Loucy (cell line): ENCODE measurements around the gene SDHA.

ENCODE experiments used
- H2AFZ ChIP-seq: fragments of 200-600 bp; sonication (generic); 2 replicates; pipeline ENCODE4 v1.6.0; 2016; ENCODE audit warnings: antibody characterized with exemption, mild to moderate bottlenecking, low read length, moderate library complexity
- H3F3A ChIP-seq: fragments of 200-600 bp; 2 replicates; pipeline ENCODE4 v1.6.0; 2016; ENCODE audit warnings: antibody characterized with exemption, low read depth, mild to moderate bottlenecking
- H3K27me3 ChIP-seq: fragments of 200-600 bp; sonication (generic); 2 replicates; pipeline ENCODE4 v1.6.1; 2014; ENCODE audit warnings: low read length, mild to moderate bottlenecking; ENCODE audit not compliant: insufficient read depth, poor library complexity, severe bottlenecking
- H3K36me3 ChIP-seq: fragments of 200-600 bp; sonication (generic); 2 replicates; pipeline ENCODE4 v1.6.1; 2016; ENCODE audit warnings: low read length; ENCODE audit not compliant: insufficient read depth
- H3K4me1 ChIP-seq: fragments of 200-600 bp; sonication (generic); 2 replicates; pipeline ENCODE4 v1.5.1; 2014; ENCODE audit warnings: low read length, mild to moderate bottlenecking; ENCODE audit not compliant: insufficient read depth, poor library complexity, severe bottlenecking
- H3K4me2 ChIP-seq: fragments of 200-600 bp; sonication (generic); 2 replicates; pipeline ENCODE4 v1.6.0; 2014; ENCODE audit warnings: antibody characterized with exemption, low read length, low read depth, mild to moderate bottlenecking; ENCODE audit not compliant: poor library complexity, severe bottlenecking
- H3K4me3 ChIP-seq: fragments of 200-600 bp; sonication (generic); 2 replicates; pipeline ENCODE4 v1.5.1; 2014; ENCODE audit warnings: low read length, mild to moderate bottlenecking, mixed read lengths; ENCODE audit not compliant: poor library complexity, severe bottlenecking
- H3K79me2 ChIP-seq: fragments of 200-600 bp; sonication (generic); 2 replicates; pipeline ENCODE4 v1.6.1; 2014; ENCODE audit warnings: low read length; ENCODE audit not compliant: insufficient read depth
- H3K9ac ChIP-seq: fragments of 200-600 bp; sonication (generic); 2 replicates; pipeline ENCODE4 v1.6.0; 2014; ENCODE audit warnings: mild to moderate bottlenecking, low read depth, low read length, moderate library complexity; ENCODE audit not compliant: poor library complexity, severe bottlenecking
- H3K9me2 ChIP-seq: fragments of 200-600 bp; sonication (generic); replicated peaks from 2 replicates; pipeline ENCODE4 v1.6.1; 2016; ENCODE audit warnings: low read depth, low read length, mixed read lengths
- H3K9me3 ChIP-seq: fragments of 200-600 bp; sonication (generic); 2 replicates; pipeline ENCODE4 v1.6.1; 2014; ENCODE audit warnings: mild to moderate bottlenecking, antibody characterized with exemption, low read length, low read depth; ENCODE audit not compliant: insufficient read depth
- H4K20me1 ChIP-seq: fragments of 200-600 bp; sonication (generic); 2 replicates; pipeline ENCODE4 v1.6.0; 2014; ENCODE audit warnings: antibody characterized with exemption, low read length, mild to moderate bottlenecking; ENCODE audit not compliant: insufficient read depth, poor library complexity, severe bottlenecking
- EZH2phosphoT487 ChIP-seq: fragments of 200-600 bp; IDR thresholded peaks from 2 replicates; pipeline ENCODE4 v1.6.1; 2018; ENCODE audit warnings: antibody characterized with exemption, mild to moderate bottlenecking, moderate library complexity, borderline replicate concordance
- TF ChIP-seq, protein P1 (sequence below): fragments of 200-600 bp; sonication (generic); conservative IDR thresholded peaks from 2 replicates; pipeline ENCODE4 v1.5.1; 2014; ENCODE audit warnings: mild to moderate bottlenecking, antibody characterized with exemption, low read length

The SDHA gene

DNA sequence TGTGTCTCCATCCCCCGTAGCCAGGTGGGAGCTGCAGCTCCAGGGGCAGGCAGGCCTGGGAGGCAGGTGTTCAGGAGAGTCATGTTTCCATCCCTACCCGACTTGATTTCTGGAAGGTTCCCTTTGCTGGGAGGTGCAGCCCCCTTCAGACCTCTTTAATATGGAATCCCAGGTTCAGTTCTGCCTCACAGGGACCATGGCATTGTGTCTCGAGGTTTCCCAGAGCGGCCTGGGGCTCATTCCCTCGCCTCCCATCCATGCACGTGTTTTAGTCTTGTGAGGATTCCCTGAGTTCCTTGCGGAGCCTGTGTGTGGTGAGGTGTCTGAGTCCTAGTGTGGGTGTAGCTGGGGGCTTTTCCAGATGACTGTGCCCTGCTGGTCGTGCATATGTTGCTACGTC, 86.9 kb downstream of the SDHA start:
- Histone ChIP-seq H3K4me1 (no peaks in the 10 kb centered on the region), H3K27me3 (no peaks in the 10 kb centered on the region), H3K36me3 (peaks cover 46% of the 10 kb centered on the region; the same call in 1 of the 2 replicates), H3K9me2 (no peaks in the 10 kb centered on the region), H3K4me2 (no peak overlapping the region), H3K79me2 (peaks cover 66% of the 10 kb centered on the region; the same call in 1 of the 2 replicates), H3F3A (no peaks in the 10 kb centered on the region), H2AFZ (no peak overlapping the region), H3K9me3 (no peaks in the 10 kb centered on the region), H4K20me1 (peaks cover 7% of the 10 kb centered on the region), H3K9ac (no peak overlapping the region), H3K4me3 (no peak overlapping the region)
- TF ChIP-seq, protein P1, sequence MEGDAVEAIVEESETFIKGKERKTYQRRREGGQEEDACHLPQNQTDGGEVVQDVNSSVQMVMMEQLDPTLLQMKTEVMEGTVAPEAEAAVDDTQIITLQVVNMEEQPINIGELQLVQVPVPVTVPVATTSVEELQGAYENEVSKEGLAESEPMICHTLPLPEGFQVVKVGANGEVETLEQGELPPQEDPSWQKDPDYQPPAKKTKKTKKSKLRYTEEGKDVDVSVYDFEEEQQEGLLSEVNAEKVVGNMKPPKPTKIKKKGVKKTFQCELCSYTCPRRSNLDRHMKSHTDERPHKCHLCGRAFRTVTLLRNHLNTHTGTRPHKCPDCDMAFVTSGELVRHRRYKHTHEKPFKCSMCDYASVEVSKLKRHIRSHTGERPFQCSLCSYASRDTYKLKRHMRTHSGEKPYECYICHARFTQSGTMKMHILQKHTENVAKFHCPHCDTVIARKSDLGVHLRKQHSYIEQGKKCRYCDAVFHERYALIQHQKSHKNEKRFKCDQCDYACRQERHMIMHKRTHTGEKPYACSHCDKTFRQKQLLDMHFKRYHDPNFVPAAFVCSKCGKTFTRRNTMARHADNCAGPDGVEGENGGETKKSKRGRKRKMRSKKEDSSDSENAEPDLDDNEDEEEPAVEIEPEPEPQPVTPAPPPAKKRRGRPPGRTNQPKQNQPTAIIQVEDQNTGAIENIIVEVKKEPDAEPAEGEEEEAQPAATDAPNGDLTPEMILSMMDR = no peak
- no peak for TF ChIP-seq EZH2phosphoT487

- H3K27me3 ChIP-seq = no peaks in the 10 kb centered on the region
- H3K4me2 ChIP-seq = no peak overlapping the region
- no peaks in the 10 kb centered on the region for H3K4me1 ChIP-seq
- H3K4me3 ChIP-seq = no peak overlapping the region
- no peak overlapping the region for H3K9ac ChIP-seq
- no peak overlapping the region for H2AFZ ChIP-seq
- peaks cover 69% of the 10 kb centered on the region; the same call in 1 of the 2 replicates for H3K79me2 ChIP-seq
- no peak for TF ChIP-seq EZH2phosphoT487
- TF ChIP-seq, protein P1 = no peak
- peaks cover 11% of the 10 kb centered on the region for H4K20me1 ChIP-seq
- no peaks in the 10 kb centered on the region for H3F3A ChIP-seq
- no peaks in the 10 kb centered on the region for H3K9me3 ChIP-seq
- peaks cover 50% of the 10 kb centered on the region; the same call in 1 of the 2 replicates for H3K36me3 ChIP-seq
- no peaks in the 10 kb centered on the region for H3K9me2 ChIP-seq
Measured at GRCh38 chr5:305459-305858, 87.3 kb downstream of the SDHA start.

DNA sequence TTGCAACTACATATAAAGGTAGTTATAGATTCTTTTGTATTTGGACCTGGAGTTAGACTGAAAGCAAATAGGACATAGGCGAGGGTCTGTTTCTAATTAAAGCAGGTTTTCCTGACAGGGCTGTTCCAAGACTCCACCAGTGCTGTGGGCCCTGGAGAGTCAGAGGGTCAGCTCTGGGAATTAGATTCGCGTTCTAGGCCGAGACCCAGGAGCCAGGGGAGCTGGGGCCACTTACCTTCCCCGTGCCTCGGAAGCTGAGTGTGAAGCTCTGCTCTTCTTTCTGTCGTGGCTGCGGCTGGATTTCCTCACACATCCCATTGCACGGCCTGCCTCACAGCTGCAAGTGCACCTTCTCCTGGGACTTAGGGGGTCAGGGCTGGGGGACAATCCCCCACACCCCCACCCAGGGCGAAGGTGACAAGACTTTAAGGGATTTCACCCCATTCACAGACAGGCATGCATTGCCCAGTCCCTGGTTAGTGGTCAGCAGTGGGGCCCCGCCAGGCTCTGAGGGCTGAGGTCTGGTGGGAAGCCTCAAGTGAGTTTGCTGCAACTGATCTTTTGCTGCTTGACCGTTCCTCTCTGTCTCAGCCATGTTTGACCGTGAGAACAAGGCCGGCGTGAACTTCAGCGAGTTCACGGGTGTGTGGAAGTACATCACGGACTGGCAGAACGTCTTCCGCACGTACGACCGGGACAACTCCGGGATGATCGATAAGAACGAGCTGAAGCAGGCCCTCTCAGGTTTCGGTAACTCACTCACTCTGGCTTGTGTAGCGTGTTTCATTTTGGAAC, 88.1 kb downstream of the SDHA start:
- no peak overlapping the region for H2AFZ ChIP-seq
- no peak overlapping the region for H3K9ac ChIP-seq
- no peaks in the 10 kb centered on the region for H3F3A ChIP-seq
- H4K20me1 ChIP-seq = peaks cover 11% of the 10 kb centered on the region
- peaks cover 58% of the 10 kb centered on the region; the same call in 1 of the 2 replicates for H3K36me3 ChIP-seq
- no peak overlapping the region for H3K4me3 ChIP-seq
- H3K4me1 ChIP-seq = no peaks in the 10 kb centered on the region
- no peaks in the 10 kb centered on the region for H3K9me3 ChIP-seq
- TF ChIP-seq, protein P1 = no peak
- TF ChIP-seq EZH2phosphoT487 = no peak
- no peaks in the 10 kb centered on the region for H3K9me2 ChIP-seq
- peaks cover 63% of the 10 kb centered on the region; the same call in 1 of the 2 replicates for H3K79me2 ChIP-seq
- no peaks in the 10 kb centered on the region for H3K27me3 ChIP-seq
- no peak overlapping the region for H3K4me2 ChIP-seq
